Measurements from ENCODE around the gene TELO2. TPM values are rescaled to one million over a fixed set of nuclear protein-coding genes. Genes with fewer than 3 reads are reported as not detected.

TELO2 gene
- total and polyA plus RNA-seq, 2 donors (not counting 3 experiments of a cell fraction or from before 2014, with no cell fraction given): 30.7 to 61.6 TPM

GRCh38 chr16:1519831-1520230, 26.7 kb downstream of the TELO2 start:
- no peaks in the 10 kb centered on the region for H3K27me3 ChIP-seq (ENCODE audit: control insufficient read depth in 2 of 2, insufficient read depth in 2 of 2, low read length in 2 of 2)
- dilution Hi-C loops (cut with MboI; ENCODE audit: extremely low pct_ligation_motif_present, low sequenced_read_pairs) (no loop called here), intact Hi-C loops (cut with micrococcal nuclease) (no loop called here)
- no peaks in the 10 kb centered on the region for H4K20me1 ChIP-seq (replicated peaks; ENCODE audit: control insufficient read depth, extremely low read depth, insufficient read depth, low read length)
- H3K27ac ChIP-seq (ENCODE audit: insufficient read depth, low read depth, low read length): no peak overlapping the region
- no peaks in the 10 kb centered on the region for H3K4me1 ChIP-seq (ENCODE audit: control insufficient read depth, extremely low read depth, insufficient read depth, low read length)
- TF ChIP-seq EZH2 (IDR thresholded peaks at IDR 0.05; ENCODE audit: borderline replicate concordance, low read depth, low read length, severe bottlenecking) (no peak), POLR2AphosphoS5 (IDR thresholded peaks at IDR 0.05; ENCODE audit: insufficient read depth, low read depth, low read length) (no peak), MAX (IDR thresholded peaks at IDR 0.05; ENCODE audit: insufficient read depth, insufficient read length) (no peak), FOS (IDR thresholded peaks at IDR 0.05; ENCODE audit: borderline replicate concordance, insufficient read depth, low read length) (no peak), GATA2 (IDR thresholded peaks at IDR 0.05; ENCODE audit: insufficient read depth, insufficient read length, low read depth, low read length) (no peak), CTCF (IDR thresholded peaks at IDR 0.05; ENCODE audit: extremely low read depth in 1 of 2, insufficient read depth in 1 of 2, low read depth in 1 of 2, low read length in 2 of 2) (no peak), JUN (IDR thresholded peaks at IDR 0.05; ENCODE audit: borderline replicate concordance, insufficient read depth, insufficient read length, low read depth) (no peak)
- no TSS peak for BruUV-seq (replicated peaks)
- no peak overlapping the region for H3K9ac ChIP-seq (replicated peaks; ENCODE audit: extremely low read depth, insufficient read depth, low read length)
- DNase-seq (ENCODE audit: low read depth, low spot score): no peak
- H3K4me2 ChIP-seq (ENCODE audit: insufficient read depth, low read length): no peak overlapping the region
- no peak overlapping the region for H2AFZ ChIP-seq (ENCODE audit: low read depth, low read length)
- FAIRE-seq: no peak
- H3K9me1 ChIP-seq (replicated peaks; ENCODE audit: control insufficient read depth, extremely low read depth, insufficient read depth, low read length): no peaks in the 10 kb centered on the region
- no peaks in the 10 kb centered on the region for H3K36me3 ChIP-seq (ENCODE audit: control insufficient read depth in 2 of 2, extremely low read depth in 1 of 2, insufficient read depth in 2 of 2, low read length in 2 of 2)
- no peaks in the 10 kb centered on the region for H3K79me2 ChIP-seq (ENCODE audit: control insufficient read depth, insufficient read depth, low read length)
- POLR2A ChIA-PET: no interaction called here
- H3K4me3 ChIP-seq (replicated peaks in 1 of 3; ENCODE audit: insufficient read depth in 1 of 3, low read depth in 1 of 3, low read length in 3 of 3): no peak overlapping the region
- CTCF ChIA-PET: no interaction called here
- H3K9me3 ChIP-seq (replicated peaks; ENCODE audit: control insufficient read depth, insufficient read depth, low read length): no peaks in the 10 kb centered on the region

All from endothelial cell of umbilical vein (primary cell).